Umbilical cord (tissue), 2 donors: Measurements from ENCODE around the gene CDC5L. TPM values are rescaled to one million over a fixed set of nuclear protein-coding genes. Genes with fewer than 3 reads are reported as not detected.
A peak's percentile ranks its signal among the peaks of the same experiment; 100 is the strongest.

Experiments used
- DNase-seq: peaks from one replicate; pipeline ENCODE4 v3.0.0-alpha.2; 2015; ENCODE audit warnings: low spot score
- total RNA-seq: library from RNA; depleted of rRNA; stranded (reverse); fragments of >200 nt; gene quantifications from one replicate; pipeline ENCODE4 v1.2.3, GENCODE V29; 2014; ENCODE audit warnings: low replicate concordance; ENCODE audit not compliant: insufficient read depth

CDC5L gene
- total RNA-seq, 1 donor from 2014 or later, result 25.0 TPM

GRCh38 chr6:44474643-44475042, 87.1 kb downstream of the CDC5L start:
- no peak for DNase-seq

DNA sequence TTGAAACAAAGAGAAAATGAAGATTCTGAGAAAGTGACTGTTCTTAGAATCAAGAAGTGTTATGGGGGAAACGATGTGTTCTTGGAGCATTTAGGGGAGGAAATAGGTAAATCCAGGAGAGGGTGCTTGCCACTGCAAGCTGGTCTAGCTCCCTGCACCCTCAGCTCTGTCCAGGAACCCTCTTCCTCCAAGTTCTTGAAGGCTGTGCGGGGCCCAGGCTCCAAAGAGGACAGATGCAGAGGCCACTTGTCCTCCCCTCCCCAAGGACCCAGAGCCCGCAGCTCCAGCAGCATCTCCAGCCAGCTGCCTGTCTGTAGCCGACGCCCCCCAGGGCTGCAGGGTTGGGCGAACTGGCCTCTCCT, 87.9 kb downstream of the CDC5L start:
- no peak for DNase-seq

GRCh38 chr6:44475779-44476434, 88.4 kb downstream of the CDC5L start:
- peak; percentile 72 for DNase-seq

DNA sequence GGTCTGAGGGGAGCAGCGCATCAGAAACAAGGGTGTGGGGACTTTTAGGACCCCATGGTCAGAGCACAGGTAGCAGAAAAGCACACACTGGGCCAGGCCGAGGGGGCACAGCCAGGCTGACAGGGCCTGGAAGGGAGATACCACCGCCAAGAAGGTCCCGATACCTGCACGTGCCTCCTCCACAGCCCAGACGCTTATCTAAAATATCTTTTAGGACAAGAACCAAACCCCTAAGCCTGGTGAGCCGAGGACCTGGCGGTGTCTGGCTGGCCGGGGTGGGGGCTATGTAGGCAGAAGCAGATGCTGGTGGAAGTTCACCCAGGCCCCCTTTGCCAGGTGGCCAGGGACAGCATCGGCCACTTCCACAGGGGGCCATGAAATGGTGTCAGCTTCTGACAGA, 89.3 kb downstream of the CDC5L start:
- no peak for DNase-seq

DNA sequence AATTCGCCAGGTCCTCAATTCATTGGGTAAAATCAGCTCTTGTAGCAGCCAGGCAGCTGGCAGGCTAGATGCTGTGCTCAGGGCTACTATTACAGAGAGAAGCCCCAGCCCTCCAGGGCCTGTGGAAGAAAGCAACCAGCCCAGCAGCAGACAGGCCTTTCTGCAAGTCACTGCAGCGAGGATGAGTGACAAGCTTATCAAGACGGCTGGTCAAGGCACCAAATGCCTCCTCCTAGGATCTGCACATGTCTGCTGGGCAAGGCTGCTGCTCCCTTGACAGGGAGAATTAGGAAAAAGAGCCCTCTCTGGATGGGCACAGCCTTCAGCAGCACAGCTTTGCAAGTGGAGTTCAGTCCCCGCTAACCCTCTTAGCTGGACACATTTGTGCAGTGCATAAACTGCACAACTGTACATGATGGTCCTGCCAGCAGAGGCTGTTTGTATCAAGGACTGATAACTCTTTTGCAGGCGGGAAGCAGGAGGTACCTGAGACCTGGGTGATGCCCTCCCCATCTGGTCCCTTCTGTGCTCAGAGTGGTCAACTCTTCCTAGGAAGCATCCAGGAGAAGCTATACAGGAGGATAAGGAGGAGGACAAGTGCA, 89.9 kb downstream of the CDC5L start:
- DNase-seq, result no peak

GRCh38 chr6:44478158-44478557, 90.7 kb downstream of the CDC5L start:
- DNase-seq, result no peak

DNA sequence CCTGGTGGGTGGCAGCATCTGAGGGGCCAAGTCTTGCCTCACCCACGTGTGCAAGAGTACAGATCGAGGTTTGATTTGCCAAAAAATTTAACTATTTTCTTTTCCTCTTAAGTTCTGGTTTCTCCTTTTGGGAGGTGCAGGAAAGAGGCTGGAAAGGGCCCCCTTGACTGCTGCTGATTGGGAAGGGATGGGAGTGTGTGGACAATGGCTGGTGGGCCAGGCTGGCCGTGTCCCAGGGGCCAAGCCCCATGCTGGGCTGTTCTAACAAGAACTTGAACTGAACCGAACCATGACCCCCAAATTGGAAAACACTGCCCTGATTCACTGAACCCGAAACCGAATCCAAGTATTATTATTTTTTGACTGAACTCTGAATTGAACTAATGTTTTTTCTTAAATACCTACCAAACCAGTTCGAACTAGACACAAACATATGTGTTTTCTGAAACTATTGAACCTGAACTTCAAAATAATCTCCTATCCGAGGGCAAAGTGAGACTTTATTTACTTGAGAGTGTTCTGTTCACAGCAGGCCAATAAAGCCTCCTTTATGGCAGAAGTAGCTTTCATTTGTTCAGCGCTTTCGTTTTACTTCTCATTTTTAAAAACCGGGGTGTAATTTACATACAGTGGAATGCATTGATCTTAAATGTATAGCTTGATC, 91.2 kb downstream of the CDC5L start:
- no peak for DNase-seq

GRCh38 chr6:44480097-44480541, 92.6 kb downstream of the CDC5L start:
- DNase-seq, result no peak

DNA sequence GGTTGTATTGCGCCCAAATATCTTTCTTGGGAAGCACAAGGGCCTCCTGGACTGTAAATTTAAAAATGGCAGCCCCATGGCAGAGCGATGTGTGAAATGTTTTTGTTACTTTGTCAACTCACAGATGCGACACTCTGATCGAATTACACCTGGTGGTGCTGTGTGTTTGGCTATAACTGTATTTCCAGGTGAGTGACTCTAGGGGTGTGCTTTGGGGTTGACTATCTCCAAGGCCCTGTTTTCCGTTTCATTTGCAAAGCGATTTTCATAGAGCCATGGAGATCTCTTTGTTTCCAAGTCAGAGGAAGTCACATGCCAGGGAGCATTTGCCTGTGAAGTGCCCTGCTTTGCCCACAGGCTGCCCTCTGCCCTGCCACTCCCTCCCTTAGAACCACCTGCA, 93.5 kb downstream of the CDC5L start:
- DNase-seq, result no peak

DNA sequence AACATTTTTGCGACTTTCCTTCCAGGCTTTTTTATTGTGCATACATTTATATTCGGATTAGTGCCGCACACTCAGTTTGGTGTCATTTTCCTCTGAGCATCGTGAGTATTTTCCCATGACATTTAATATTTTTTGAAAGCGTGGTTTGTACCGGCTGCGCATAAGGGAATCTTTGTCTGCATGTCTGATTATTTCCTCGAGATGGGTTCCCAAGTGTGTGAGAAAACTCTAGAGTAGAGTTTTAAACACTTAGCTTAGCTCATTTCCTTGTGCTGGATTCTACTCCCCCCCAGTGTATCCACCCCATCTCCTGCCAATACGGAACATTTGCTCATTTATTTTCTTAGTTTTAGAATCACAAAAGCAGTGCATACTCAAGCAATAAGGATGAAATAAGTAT, 94.3 kb downstream of the CDC5L start:
- no peak for DNase-seq

- no peak for DNase-seq
Observed at GRCh38 chr6:44485601-44486401, 98.3 kb downstream of the CDC5L start.

- no peak for DNase-seq
Observed at GRCh38 chr6:44487002-44487401, 99.5 kb downstream of the CDC5L start.

GRCh38 chr6:44487586-44487985, 100.1 kb downstream of the CDC5L start:
- no peak for DNase-seq

- DNase-seq, result peak; percentile 92
Observed at GRCh38 chr6:44489910-44490604, 102.6 kb downstream of the CDC5L start.

DNA sequence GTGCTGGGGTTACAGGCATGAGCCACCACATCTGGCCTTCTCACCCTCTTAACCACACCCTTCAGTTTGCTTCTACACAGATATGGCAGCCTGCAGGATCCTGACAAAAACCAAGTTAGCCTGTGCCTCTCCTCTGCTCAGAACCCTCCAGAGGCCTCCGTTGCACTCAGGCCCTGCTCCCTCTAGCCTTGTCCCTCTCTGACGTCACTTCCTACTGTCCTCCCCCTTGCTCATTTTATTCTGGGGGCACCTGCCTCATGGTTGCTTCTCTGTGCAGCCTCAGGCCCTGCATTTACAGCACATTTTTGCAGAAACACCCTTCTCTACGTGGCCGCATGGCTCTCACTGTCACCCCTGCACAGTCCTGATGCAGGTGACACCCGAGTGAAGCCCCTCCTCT, 105.6 kb downstream of the CDC5L start:
- DNase-seq, result no peak

GRCh38 chr6:44493593-44493992, 106.1 kb downstream of the CDC5L start:
- DNase-seq, result no peak

GRCh38 chr6:44494011-44494501, 106.5 kb downstream of the CDC5L start:
- DNase-seq, result no peak

- no peak for DNase-seq
Observed at GRCh38 chr6:44495036-44495901, 107.8 kb downstream of the CDC5L start.

GRCh38 chr6:44496665-44497369, 109.3 kb downstream of the CDC5L start:
- DNase-seq, result peak; percentile 42

- no peak for DNase-seq
Observed at GRCh38 chr6:44497807-44498206, 110.3 kb downstream of the CDC5L start.
